ENCODE results near the gene ATP5MG.
"Not testable (repeated sequence)": the region's sequence is repeated elsewhere in the genome, so short reads cannot be mapped to it uniquely, and the experiment has no call there.

Gene ATP5MG, protein sequence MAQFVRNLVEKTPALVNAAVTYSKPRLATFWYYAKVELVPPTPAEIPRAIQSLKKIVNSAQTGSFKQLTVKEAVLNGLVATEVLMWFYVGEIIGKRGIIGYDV
- total RNA-seq: 22.9 to 23.5 reads per million in 2 experiments

DNA sequence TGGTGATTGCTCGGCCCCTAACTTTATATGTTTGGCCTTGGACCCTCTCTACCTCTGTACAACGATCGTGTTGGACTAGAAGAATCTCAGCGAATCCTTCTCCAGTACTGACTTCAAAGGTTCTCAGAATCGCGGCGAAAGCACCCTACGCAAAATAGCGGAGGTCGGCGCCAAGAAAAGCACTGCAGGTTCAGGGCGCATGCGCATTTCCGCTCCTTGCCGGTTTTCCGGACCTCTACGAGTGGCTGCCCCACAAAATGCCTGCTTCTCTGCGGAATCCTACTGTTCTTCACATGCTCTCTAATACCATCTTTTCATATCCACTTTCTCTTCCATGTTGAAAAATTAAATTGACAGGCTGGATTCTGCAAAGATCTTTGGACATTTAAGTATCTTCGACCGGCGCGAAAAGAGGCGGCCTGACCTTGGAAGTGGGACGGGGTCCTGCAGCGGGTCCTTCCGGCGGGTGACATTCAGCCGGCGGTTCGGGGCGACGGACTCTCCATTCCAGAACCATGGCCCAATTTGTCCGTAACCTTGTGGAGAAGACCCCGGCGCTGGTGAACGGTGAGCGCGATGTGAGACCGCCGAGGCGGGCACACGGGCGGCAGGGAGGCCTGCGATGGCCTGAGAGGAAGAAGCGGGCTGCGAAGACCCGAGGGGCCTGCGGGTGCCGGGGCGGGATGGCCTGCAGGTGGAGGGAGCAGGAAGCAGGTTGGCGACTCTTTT, at the start of gene ATP5MG:
TSS of gene ATP5MG (plus strand) at position 456 of the 729 bp plus-strand sequence. CDS start at position 516, 60 bp downstream.
- peak; percentile 89 for DNase-seq (ENCODE audit: low read depth)

DNA sequence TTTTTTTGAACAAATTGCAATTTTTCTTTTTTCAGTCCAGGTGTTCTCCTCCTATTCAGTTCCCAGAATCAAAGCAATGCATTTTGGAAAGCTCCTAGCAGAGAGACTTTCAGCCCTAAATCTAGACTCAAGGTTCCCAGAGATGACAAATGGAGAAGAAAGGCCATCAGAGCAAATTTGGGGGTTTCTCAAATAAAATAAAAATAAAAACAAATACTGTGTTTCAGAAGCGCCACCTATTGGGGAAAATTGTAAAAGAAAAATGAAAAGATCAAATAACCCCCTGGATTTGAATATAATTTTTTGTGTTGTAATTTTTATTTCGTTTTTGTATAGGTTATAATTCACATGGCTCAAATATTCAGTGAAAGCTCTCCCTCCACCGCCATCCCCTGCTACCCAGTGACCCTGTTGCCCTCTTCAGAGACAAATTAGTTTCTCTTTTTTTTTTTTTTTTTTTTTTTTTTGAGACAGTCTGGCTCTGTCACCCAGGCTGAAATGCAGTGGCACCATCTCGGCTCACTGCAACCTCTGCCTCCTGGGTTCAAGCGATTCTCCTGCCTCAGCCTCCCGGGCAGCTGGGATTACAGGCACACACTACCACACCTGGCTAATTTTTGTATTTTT, 48.2 kb upstream of the ATP5MG start:
- no peak for DNase-seq (ENCODE audit: low read depth)

DNA sequence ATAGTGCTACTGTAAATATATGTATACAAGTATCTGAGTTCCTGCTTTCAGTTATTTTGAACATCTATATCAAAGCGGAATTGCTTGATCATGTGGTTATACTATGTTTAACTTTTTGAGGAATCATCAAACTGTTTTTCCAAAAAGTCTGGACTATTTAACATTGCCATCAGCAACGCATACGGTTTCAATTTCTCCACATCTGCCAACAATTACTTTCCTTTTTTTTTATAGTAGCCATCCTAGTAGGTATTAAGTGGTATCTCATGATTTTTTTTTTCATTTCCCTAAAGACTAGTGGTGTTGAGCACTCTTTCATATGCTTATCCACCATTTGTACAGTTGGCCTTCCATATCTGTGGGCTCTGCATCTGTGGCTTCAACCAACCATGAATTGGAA, 43.3 kb upstream of the ATP5MG start:
- DNase-seq (ENCODE audit: low read depth): no peak

DNA sequence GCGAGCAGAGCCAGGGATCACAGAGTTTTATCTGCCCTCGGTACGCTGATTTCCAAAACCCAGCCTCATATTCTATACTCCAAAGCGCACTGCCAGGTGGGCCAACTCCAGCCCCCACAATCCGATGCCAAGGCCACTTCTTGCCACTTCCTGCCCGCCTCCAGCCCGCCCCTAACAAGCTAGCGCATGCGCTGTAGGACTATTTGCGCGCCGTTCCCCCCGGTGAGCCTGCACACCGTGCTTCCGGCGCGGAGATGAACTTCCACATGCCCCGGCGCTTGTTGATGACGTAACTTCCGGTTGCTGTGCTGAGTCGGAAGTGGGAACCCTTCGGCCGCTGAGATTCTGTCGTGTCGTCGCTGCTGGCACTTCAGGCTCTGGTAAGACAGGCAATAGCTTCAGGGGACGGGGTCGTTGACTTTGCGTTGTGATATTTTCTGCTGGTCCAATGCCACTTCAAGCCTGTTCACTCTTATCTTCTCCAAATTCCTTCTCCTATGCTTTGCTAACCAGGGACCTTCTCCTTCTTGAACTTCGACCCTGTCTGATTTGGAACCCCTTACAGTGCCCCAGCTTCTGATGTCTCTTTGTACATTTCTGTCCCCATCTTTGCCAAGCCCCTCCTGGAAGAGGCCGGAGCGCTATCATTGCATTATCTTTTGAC, 42.0 kb upstream of the ATP5MG start, which contains the start of gene UBE4A:
TSS of gene UBE4A (plus strand) at position 306 of the 664 bp plus-strand sequence. CDS start 5,481 bp downstream, outside the sequence.
- peak; percentile 95 for DNase-seq (ENCODE audit: low read depth)

DNA sequence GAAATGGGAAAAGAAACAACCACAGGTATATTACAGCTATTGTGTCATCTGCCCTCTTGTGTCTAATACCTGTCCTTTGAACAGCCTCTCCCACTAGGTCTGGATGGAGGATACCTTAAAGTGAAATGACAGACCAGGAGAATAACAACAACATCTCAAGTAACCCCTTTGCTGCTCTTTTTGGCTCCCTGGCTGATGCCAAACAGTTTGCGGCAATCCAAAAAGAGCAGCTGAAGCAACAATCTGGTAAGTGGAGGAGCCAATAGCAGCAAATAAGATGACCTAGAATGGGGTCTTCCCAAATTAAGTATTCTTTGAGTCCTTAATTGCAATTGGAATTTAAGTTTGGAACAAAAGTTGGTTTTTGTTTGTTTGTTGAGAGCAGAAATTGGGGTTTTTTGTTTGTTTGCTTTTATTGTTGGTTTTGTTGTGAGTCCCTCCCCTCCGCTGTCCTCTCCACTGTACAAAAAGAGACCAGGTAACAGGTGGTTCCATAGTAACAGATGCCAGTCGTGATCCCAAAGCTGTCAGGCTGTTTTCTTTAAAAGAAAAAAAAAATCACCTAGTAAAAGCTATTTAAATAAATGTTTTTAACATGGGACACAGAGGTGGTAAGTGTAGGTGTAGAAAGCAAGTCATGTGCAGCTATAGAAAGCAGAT, 36.3 kb upstream of the ATP5MG start:
- no peak for DNase-seq (ENCODE audit: low read depth)

DNA sequence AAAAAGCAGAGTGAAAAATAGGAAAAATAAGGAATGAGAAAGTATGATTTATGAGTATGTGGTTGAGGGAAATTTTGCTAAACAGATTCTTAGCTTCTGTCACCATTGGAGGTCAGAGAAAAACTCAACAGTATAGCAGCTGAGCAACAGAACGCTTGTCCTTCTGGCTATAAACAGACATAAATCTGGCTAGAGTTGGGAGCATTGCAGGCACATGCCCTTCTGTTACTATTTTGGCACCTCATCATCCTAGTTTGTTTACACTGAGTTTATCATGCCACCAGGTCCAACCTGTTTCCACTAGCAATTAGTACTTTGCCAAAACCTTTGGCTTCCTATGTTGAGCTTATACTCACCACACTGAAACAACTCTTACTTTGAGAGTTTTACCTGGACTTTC, 35.1 kb upstream of the ATP5MG start:
- DNase-seq (ENCODE audit: low read depth): no peak

DNA sequence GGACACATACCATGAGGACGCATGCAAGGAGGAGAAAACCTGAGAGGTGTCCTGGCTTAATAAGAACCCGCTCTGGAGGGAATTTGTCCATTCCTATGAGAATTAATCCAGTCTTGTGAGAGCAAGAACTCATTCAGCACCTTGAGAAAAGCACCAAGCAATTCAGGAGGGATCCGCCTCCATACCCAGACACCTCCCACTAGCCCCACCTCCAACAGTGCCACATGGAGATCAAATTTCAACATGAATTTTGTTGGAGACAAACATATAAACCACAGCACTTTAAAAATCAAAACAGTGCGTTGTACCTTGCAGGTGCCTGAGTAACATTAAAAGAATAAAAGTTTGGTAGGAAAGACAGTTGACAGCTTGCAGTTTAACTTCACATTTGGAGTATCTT, 30.6 kb upstream of the ATP5MG start:
- DNase-seq (ENCODE audit: low read depth): no peak

DNA sequence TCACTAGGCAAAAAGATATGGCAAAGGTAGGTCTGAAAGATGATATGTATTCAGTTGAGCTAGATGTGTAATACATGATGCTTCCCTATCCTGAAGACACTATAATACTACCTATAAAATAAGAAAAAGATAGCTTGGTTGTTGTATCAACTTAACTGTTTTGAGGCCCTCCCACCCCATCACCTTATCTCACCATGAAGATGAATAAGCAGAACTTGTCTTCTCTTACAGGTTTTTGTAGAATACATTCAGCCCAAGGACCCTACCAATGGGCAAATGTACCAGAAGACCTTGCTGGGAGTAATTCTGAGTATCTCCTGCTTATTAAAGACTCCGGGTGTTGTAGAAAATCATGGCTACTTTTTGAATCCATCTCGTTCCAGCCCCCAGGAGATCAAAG, 28.1 kb upstream of the ATP5MG start:
- DNase-seq (ENCODE audit: low read depth): no peak

DNA sequence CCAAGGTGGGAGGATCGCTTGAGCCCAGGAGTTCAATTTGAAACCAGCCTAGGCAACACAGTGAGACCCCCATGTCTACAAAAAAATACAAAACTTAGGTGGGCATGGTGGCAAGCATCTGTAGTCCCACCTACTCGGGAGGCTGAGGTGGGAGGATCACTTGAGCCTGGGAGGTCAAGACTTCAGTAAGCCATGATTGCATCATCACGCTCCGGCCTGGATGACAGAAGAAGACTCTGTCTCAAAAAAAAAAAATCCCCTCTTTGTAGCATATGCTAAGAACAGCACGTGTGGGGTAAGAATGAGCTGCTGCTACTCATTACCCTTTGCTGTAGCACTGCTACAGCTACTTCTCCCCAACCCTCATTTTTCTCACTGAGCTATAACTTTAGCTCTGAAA, 27.5 kb upstream of the ATP5MG start:
- no peak for DNase-seq (ENCODE audit: low read depth)

DNA sequence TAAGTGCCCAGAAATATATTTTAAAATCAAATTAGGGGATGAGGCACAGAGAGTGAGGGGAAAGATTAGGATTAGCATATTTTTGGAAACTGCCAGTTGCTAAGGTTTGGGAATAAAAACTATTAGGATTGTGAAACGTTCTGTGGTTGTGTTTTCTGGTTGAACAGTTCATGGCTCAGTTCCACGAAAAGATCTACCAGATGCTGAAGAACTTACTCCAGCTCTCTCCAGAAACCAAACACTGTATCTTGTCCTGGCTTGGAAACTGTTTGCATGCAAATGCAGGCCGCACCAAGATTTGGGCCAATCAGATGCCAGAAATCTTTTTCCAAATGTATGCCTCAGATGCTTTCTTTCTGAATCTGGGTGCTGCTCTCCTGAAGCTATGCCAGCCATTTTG, 26.7 kb upstream of the ATP5MG start:
- no peak for DNase-seq (ENCODE audit: low read depth)

DNA sequence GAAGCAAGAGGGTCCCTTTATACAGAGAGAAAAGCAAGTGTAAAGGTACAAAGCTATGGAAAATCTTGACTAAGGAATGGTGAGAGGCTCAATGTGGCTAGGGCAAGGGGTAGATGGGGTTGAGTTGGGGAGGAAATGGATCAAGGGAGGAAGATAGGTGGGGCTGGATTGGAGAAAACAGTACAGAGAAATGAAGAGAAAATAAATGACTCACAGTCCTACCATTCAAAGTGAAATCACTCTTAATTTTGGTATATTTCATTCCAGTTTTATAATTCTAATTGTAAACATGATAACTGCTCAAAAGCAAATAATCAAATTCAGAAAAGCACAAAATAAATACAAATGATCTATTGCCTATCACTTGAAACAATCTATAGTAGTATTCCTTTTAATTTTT, 25.4 kb upstream of the ATP5MG start:
- DNase-seq (ENCODE audit: low read depth): no peak

DNA sequence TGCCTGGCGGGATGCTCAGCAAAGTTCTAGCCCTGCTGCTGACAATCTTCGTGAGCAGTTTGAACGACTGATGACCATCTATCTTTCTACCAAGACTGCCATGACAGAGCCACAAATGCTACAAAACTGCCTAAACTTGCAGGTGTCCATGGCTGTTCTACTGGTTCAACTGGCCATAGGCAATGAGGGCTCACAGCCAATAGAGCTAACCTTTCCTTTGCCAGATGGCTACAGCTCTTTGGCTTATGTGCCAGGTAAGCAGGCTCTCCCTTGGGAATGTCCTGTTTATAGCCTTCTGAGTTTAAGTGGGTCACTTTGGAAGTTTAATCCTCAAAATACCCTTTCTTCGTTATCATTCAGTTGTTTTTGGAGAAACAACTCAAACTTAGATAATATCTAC, 21.9 kb upstream of the ATP5MG start:
- no peak for DNase-seq (ENCODE audit: low read depth)

DNA sequence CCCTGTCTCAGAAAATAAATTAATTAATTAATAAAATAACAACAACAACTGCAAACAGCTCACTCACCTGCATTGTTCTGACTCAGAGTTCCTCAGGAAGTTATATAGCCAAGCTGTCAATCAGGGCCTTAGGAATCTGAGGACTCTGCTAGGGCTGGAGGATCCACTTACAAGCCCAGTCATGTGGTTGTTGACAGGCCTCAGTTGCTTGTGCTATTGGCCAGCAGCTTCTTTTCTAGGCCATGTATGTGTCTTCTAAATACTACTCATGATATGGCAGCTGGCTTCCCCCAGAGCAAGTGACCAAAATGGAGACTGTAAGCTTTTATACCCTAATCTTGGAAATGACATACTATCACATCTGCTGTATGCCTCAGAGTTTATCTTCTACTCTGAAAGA, 20.8 kb upstream of the ATP5MG start:
- DNase-seq (ENCODE audit: low read depth): no peak

DNA sequence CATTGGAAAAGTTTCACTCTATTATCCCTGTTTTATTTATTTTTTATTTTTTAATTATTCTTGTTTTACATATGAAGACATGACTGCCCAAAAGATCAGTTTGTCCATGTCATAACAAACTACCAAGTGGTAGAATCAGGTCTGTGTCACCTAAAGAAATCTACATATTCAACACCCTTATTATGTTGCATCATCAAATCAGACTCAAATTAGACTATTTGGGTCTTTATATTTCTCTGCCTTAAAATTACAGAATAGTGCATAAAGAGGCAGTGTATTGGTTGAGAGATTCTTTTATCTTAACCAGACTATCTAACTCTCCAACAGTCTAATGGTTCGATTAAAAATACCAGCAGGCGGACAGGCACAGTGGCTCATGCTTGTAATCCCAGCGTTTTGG, 18.5 kb upstream of the ATP5MG start:
- no peak for DNase-seq (ENCODE audit: low read depth)

DNA sequence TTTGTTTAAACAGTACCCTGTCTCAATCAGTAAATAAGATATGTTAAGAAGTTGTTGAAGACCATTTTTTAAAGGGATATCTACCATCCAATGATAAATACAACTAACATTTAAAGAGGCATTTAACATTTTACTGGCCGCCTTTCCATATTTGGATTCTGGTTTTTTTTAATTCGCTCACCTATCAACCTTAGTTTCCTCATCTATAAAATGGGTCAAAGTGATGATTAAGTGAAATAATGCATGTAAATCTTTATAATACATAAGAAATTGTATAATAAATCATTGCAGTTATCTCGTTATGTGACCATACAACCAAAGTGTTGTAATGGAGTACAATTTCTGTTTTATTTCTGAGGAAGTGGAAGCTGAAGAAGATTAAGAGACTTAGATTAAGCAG, 17.7 kb upstream of the ATP5MG start:
- DNase-seq (ENCODE audit: low read depth): no peak

DNA sequence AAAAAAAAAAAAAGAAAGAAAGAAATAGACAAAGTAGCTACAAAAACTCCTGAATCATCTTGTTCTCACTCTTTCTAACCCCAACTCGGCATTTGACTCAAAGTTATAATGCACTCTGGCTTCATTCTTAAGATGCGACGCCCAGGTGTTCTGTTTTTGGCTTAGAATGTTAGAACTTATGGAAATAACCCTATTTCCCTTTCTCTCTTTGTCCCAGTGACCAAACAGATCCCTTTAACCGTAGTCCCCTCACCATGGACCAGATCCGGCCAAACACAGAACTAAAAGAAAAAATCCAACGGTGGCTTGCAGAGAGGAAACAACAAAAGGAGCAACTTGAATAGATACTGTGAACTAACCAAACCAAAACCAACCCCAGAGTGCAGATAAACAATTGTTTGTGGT, 5.3 kb upstream of the ATP5MG start:
- DNase-seq (ENCODE audit: low read depth): no peak

DNA sequence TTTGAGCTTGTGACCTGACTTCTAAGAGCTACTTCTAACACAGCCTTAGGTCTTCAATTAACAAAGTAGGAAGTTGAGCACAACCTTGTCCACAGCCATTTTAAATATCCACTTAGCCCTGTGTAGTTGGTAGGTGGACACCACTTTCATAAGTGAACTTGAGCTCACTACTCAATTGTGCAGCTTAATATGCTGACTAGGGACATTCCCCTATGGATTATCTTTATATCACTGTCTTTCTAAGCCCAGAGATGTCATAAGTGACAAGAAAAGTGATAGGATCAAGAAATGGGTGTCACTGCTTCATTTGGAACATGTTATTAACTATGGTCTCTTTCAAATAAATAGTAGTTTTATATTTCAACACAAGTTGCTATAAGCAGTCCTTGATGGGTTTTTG, 4.0 kb upstream of the ATP5MG start:
- no peak for DNase-seq (ENCODE audit: low read depth)

DNA sequence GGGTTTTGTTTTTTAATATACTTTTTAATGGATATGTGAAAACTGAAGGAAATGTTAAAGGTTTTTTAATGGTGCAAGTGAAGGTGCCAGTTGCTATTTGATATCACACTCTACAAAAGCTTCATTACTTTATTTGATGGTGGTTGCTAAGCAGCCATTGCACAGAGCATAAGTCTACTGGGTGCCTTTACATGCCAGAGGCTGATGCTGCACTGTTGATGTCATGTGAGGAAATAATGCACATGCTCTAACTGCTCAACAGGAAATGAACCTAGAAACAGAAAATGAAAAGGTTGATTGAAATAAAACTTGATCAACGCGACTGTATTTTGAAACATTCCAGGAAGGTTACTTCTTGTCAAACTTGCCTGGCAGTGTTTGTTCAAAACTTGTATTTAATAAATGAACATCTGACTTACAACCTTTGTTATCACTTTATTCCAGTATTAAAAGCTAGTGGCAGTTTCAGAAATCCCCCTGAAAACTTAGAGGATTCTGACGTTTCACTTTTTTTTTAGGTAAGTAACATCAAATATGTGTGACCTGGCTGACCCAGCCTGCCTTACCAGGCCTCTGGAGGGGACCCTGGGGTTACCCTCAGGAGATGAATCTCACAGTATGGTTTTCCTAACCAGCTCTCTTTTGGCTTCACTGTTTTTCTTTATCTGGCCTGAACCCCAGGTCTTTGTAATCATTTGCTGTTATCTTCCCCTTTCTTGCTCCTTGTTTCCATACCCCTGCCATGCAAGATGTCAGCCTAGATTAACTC, 2.4 kb upstream of the ATP5MG start:
- DNase-seq (ENCODE audit: low read depth): peak; percentile 58

DNA sequence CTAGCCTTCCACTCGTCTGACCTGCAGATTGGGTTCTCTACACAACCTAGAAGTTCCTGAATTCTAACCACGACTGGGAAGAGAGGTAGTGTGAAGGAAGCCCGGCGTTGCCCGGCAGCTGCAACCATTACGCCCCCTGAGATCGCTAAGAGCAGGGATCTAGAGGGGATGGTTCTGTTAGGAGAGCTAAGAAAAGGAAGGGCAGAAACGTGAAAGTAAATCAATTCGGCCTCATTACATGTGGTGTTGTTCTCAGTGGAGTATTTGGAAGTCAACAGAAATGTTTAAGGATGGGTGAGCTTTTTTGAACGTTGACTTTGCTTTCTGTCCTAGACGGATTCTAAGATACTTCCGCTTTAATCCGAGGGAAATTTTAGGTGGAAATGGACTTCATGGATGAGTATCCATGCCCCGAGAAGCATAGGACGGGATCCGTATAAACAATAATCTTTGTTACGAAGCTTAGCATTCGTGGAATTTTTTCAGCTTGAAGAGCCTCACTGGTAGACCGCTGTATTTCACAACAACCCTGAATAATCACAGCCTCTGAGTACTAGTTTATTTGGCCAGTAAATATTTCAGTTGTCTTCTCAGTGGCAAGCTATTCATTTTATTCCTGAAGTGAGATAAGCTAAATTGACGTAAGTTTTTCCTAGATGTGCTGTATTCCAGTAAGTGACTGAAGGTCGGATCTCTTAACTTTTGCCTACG, 629 bp downstream of the ATP5MG start:
- DNase-seq (ENCODE audit: low read depth): no peak

DNA sequence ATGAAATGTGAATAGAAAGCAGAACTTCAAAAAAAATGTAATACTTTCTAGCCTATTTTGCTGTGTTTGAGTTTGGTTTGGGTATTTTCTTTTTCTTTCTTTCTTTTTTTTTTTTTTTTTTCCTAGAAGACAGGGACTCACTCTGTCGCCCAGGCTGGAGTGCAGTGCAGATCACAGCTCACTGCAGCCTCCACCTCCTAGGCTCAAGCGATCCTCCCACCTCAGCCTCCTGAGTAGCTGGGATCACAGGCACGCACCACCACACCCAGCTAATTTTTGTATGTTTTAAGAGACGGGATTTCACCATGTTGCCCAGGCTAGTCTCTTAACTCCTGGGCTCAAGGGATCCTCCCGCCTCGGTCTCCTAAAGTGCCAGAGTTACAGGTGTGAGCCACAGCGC, 1.2 kb downstream of the ATP5MG start:
- DNase-seq (ENCODE audit: low read depth): not testable (repeated sequence)

DNA sequence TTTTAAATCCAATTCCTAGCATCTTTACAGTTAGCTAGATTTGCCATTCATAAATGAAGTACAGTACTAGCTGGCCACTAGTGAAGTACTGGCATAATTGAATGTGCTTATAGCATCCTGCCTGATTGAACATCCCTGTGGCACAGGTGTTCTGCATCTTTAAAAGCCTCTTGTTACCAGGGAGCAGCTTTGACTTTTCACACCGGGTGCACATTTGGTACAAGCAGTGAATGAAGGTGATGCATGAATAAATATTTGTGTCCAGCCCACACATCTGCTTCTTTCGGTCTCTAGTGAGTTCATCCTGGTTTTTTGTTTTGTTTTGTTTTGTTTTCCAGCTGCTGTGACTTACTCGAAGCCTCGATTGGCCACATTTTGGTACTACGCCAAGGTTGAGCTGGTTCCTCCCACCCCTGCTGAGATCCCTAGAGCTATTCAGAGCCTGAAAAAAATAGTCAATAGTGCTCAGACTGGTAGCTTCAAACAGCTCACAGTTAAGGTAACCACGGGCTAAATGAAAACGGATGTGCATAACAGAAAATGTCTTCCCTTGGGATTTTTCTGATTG, 5.3 kb downstream of the ATP5MG start:
- no peak for DNase-seq (ENCODE audit: low read depth)
